ENCODE measurements around the gene ACTN4.
"Not testable (repeated sequence)": the region's sequence is repeated elsewhere in the genome, so short reads cannot be mapped to it uniquely, and the experiment has no call there.

DNA sequence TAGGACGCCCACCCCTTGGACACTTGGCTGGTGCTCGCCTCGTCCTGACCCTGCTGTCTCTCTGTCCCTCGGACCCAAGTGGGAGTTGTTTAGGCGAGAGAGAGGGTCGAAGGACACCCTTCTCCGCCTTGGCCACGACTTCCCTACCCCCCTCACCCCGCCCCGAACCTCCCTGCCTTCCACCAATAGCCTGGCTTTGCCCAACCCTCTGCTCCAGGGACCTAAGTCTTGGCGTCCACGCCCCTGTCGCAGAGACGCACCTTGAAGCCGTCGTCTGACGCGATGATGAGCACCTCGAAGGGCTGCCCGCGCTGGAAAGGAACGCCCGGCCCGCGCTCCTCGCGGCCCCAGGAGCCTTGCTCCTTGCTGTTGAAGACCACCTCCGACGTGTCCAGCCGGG is 124.1 kb downstream of the ACTN4 start:
- TF ChIP-seq, protein P1, sequence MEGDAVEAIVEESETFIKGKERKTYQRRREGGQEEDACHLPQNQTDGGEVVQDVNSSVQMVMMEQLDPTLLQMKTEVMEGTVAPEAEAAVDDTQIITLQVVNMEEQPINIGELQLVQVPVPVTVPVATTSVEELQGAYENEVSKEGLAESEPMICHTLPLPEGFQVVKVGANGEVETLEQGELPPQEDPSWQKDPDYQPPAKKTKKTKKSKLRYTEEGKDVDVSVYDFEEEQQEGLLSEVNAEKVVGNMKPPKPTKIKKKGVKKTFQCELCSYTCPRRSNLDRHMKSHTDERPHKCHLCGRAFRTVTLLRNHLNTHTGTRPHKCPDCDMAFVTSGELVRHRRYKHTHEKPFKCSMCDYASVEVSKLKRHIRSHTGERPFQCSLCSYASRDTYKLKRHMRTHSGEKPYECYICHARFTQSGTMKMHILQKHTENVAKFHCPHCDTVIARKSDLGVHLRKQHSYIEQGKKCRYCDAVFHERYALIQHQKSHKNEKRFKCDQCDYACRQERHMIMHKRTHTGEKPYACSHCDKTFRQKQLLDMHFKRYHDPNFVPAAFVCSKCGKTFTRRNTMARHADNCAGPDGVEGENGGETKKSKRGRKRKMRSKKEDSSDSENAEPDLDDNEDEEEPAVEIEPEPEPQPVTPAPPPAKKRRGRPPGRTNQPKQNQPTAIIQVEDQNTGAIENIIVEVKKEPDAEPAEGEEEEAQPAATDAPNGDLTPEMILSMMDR (IDR thresholded peaks at IDR 0.05; ENCODE audit: borderline replicate concordance, extremely low read depth, low read length, poor library complexity, severe bottlenecking), result not testable (repeated sequence)
- not testable (repeated sequence) for TF ChIP-seq EZH2 (IDR thresholded peaks at IDR 0.05; ENCODE audit: borderline replicate concordance, low read depth, low read length, severe bottlenecking)

Measured in DND-41 (cell line).